ENCODE measurements around the gene PRKCA. TPM values are rescaled to one million over a fixed set of nuclear protein-coding genes. Genes with fewer than 3 reads are reported as not detected.

Gene PRKCA
- total and polyA plus RNA-seq, 10 of the 15 experiments (the other 5 are each of a cell fraction or from before 2014, with no cell fraction given), result 0.11 to 14.6 (median 0.72) TPM

GRCh38 chr17:66675991-66676371 lies 373.6 kb downstream of the PRKCA start:
- POLR2A ChIA-PET, result interaction anchor here (1.1 kb wide), 1 partner anchor 18 kb away, joined by 3 read pairs; no protein-coding TSS in a partner anchor
- no TSS peak for BruUV-seq (replicated peaks)
- in situ Hi-C loops (cut with MboI), result no loop called here
- TF ChIP-seq EGR1 (IDR thresholded peaks at IDR 0.05; ENCODE audit: borderline replicate concordance in 1 of 2, low read depth in 2 of 2, low read length in 2 of 2) (no peak), IRF5 (IDR thresholded peaks at IDR 0.05; ENCODE audit: borderline replicate concordance) (no peak), RELB (IDR thresholded peaks at IDR 0.05; ENCODE audit: low read depth) (no peak), YY1 (IDR thresholded peaks at IDR 0.05; ENCODE audit: low read depth, low read length) (no peak), SUZ12 (IDR thresholded peaks at IDR 0.05; ENCODE audit: unreplicated experiment) (no peak), HCFC1 (IDR thresholded peaks at IDR 0.05; ENCODE audit: low read length) (no peak), ZNF622 (IDR thresholded peaks at IDR 0.05) (no peak), ZBED1 (IDR thresholded peaks at IDR 0.05; ENCODE audit: borderline replicate concordance) (no peak), PBX3 (IDR thresholded peaks at IDR 0.05; ENCODE audit: insufficient replicate concordance, low read depth, low read length) (no peak), IRF3 (IDR thresholded peaks at IDR 0.05) (no peak), NR2F1 (conservative IDR thresholded peaks at IDR 0.05) (no peak), PRDM15 (CRISPR knock-in tag; IDR thresholded peaks at IDR 0.05) (no peak), FOXK2 (IDR thresholded peaks at IDR 0.05) (no peak), BHLHE40 (IDR thresholded peaks at IDR 0.05; ENCODE audit: borderline replicate concordance in 1 of 2, low read depth in 2 of 2, low read length in 1 of 2) (no peak)

More at GRCh38 chr17:66675991-66676371, 373.6 kb downstream of the PRKCA start:
- no peak overlapping the region for H3K27ac ChIP-seq (ENCODE audit: control insufficient read depth, insufficient read depth)
- WGBS (ENCODE audit: insufficient coverage, insufficient replicate concordance, low lambda C conversion rate, missing lambda C conversion rate), result 57% methylated on average over 17 of the region's 17 CpGs
- H3K79me2 ChIP-seq (ENCODE audit: control insufficient read depth, insufficient read depth, low read length), result no peaks in the 10 kb centered on the region
- H2AFZ ChIP-seq (ENCODE audit: control insufficient read depth, low read depth, low read length), result no peak overlapping the region
- no peaks in the 10 kb centered on the region for H3K27me3 ChIP-seq (replicated peaks in 1 of 2; ENCODE audit: control insufficient read depth in 2 of 2, insufficient read depth in 2 of 2, low read length in 1 of 2)
- H3K4me1 ChIP-seq (ENCODE audit: control insufficient read depth, insufficient read depth, low read length), result no peaks in the 10 kb centered on the region
- ChIA-PET SMC1A (ENCODE audit: uncharacterized antibody, unreplicated experiment) (interaction anchor here (1.3 kb wide), 1 partner anchor 39 kb away, joined by 5 read pairs; no protein-coding TSS in a partner anchor), CTCF (interaction anchor here (0.9 to 1.4 kb wide), 2 partner anchors 19 to 108 kb away, joined by 3 to 4 read pairs; no protein-coding TSS in a partner anchor), RAD21 (ENCODE audit: unreplicated experiment) (no interaction called here)
- no peak for FAIRE-seq
- no peak for ATAC-seq
- no peaks in the 10 kb centered on the region; the same call in 1 of the 2 replicates for H4K20me1 ChIP-seq (ENCODE audit: control insufficient read depth, insufficient read depth)
- no peaks in the 10 kb centered on the region for H3K36me3 ChIP-seq (ENCODE audit: control insufficient read depth in 2 of 2, insufficient read depth in 2 of 2, low read length in 1 of 2)
- no peak overlapping the region for H3K4me2 ChIP-seq (ENCODE audit: control insufficient read depth, insufficient read depth)
- no peak for DNase-seq (ENCODE audit: low read depth, low spot score)
- intact Hi-C loops (cut with micrococcal nuclease; ENCODE audit: unreplicated experiment), result no loop called here
- no peak overlapping the region for H3K9ac ChIP-seq (ENCODE audit: control insufficient read depth, insufficient read depth, low read length)
- H3K9me3 ChIP-seq (replicated peaks; ENCODE audit: control insufficient read depth, insufficient read depth, low read length), result no peaks in the 10 kb centered on the region
- H3K4me3 ChIP-seq, result no peak overlapping the region

Measured in GM12878 (cell line).